Mesodermal cell (in vitro differentiated cells): Measurements from ENCODE around the gene TBL3.
A peak's percentile ranks its signal among the peaks of the same experiment; 100 is the strongest.
"Not testable (repeated sequence)": the region's sequence is repeated elsewhere in the genome, so short reads cannot be mapped to it uniquely, and the experiment has no call there.

Experiments used
- H3K27ac ChIP-seq: 2 replicates; pipeline ENCODE4 v1.7.0; 2013; ENCODE audit warnings: mild to moderate bottlenecking, low read depth, low read length, moderate library complexity; ENCODE audit not compliant: severe bottlenecking
- H3K36me3 ChIP-seq: 2 replicates; pipeline ENCODE4 v1.7.1; 2013; ENCODE audit warnings: mild to moderate bottlenecking, low read length, moderate library complexity; ENCODE audit not compliant: control insufficient read depth, insufficient read depth
- H3K4me1 ChIP-seq: one replicate; pipeline ENCODE4 v1.7.1; 2013; ENCODE audit warnings: mild to moderate bottlenecking, low read length; ENCODE audit not compliant: insufficient read depth, control insufficient read depth, poor library complexity, severe bottlenecking
- H3K4me3 ChIP-seq: 2 replicates; pipeline ENCODE4 v1.7.0; 2013; ENCODE audit warnings: low read length, control low read depth, mild to moderate bottlenecking; ENCODE audit not compliant: insufficient read depth, poor library complexity, severe bottlenecking; ENCODE audit errors: extremely low read depth
- H3K9me3 ChIP-seq: 2 replicates; pipeline ENCODE4 v1.7.1; 2013; ENCODE audit warnings: mild to moderate bottlenecking, low read length, moderate library complexity; ENCODE audit not compliant: control insufficient read depth
- WGBS, 2 experiments: methylation state at CpG; one replicate each; pipeline ENCODE4 v1.1.5; 2013; ENCODE audit warnings: missing lambda C conversion rate in 2 of 2; ENCODE audit not compliant: insufficient coverage in 2 of 2; 5-methylcytosine and 5-hydroxymethylcytosine counted together

TBL3 gene

DNA sequence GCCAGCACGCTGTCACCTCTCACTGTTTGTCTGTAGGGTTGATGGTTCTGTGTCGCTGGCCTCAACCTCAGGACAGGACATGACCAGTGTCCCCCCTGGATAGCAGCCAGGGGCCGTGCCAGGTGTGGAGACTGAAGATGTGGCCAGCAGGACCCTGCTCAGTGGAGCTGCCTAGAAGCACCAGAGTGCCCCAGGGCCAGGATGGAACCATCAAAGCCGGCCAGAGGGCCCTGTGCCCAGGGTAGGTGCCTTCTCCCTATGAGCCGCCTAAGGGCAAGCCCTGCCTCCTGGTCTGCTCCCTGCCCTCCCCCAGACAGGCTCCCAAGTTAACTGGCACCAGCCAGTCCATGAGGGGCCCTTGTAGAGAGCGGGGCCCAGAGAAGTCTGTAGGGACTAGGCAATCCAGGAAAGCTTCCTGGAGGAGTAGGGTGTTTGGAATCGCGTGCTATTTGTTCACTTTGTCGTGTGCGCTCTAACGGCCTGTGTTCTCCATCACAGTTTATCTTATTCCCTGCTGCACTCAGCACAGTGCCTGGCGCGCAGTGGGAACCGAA lies 13.1 kb upstream of the TBL3 start:
- peaks cover 25% of the 10 kb centered on the region for H3K36me3 ChIP-seq
- H3K4me3 ChIP-seq = peak overlapping the region; percentile 90
- no peak overlapping the region for H3K27ac ChIP-seq
- H3K9me3 ChIP-seq = no peaks in the 10 kb centered on the region
- 61 to 63% methylated on average over 9 to 14 of the region's 14 CpGs for WGBS, 2 experiments
- H3K4me1 ChIP-seq = peaks cover 24% of the 10 kb centered on the region

DNA sequence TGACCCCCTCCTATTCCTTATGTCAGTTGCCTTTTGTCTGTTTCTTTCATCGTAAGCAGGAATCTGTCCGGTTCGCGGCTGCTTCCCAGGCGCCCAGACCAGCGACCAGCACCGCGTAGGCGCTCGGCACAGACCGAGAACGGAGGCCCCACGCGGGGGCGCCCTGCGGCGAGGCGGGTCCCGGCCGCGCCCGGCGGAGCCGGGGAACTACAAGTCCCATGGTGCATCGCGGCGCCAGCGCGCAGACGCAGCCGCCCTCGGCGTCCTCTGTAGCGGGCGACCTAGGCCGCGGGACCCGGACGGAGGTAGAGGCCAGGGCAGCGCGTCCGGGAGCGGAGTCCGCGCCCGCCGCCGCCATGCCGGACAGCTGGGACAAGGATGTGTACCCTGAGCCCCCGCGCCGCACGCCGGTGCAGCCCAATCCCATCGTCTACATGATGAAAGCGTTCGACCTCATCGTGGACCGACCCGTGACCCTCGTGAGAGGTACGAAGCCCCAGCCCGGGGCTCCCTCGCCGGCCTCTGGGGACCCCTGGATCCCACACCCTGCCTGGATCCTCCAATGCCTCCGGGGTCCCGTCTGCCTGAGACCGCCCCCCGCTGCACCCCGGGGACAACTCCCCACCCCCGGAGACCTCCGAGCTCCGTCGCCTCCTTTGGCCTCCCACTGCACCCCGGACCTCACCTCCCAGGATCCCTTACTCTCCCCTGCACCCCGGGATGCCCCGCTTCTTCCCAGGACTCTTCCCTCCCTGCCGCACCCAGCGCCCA lies 12.4 kb upstream of the TBL3 start, which contains the start of gene NDUFB10:
NDUFB10 (plus strand) TSS at position 270 of the 771 bp plus-strand sequence; CDS start at position 357, 87 bp downstream.
- H3K36me3 ChIP-seq = peaks cover 28% of the 10 kb centered on the region
- no peaks in the 10 kb centered on the region for H3K9me3 ChIP-seq
- peak within 1 kb of the TSS; percentile 90 for H3K4me3 ChIP-seq
- peaks cover 24% of the 10 kb centered on the region for H3K4me1 ChIP-seq
- H3K27ac ChIP-seq = peak within 1 kb of the TSS; percentile 18
- 0% methylated on average over 67 to 70 of the region's 79 CpGs for WGBS, 2 experiments

DNA sequence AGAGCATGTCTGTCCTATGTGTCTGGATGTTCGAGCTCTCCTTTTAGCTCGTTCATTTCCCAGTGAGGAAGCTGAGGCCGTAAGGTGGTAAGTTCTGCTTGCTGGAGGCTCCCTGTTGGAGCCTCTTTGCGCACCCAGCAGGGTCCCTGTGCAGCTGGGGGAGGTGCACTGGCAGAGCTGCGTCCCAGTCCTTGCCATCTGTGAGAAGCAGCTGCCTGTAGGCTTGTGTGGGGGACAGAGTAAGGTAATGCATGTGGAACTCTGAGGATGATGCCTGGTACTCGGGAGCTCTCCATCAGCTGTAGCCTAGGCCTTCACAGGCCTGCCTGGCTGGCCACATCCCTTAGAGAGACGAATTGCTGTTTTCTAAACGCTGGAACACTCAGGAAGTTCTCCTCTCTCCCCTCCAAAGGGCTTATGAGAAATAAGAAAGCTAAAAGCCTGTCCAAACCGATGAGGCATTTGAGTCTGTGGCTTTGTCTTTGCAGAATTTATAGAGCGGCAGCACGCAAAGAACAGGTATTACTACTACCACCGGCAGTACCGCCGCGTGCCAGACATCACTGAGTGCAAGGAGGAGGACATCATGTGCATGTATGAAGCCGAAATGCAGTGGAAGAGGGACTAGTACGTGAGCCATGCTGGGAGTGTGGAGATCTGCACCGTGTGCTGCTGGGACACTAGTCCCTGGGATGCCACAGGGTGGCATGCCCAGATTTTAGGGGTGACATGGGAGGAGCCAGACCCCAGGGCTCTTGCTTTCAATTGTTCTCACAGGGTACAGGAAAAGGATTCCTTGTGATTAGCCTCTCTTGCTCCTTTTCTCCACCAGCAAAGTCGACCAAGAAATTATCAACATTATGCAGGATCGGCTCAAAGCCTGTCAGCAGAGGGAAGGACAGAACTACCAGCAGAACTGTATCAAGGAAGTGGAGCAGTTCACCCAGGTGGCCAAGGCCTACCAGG lies 10.9 kb upstream of the TBL3 start:
- peak overlapping the region; percentile 18 for H3K27ac ChIP-seq

DNA sequence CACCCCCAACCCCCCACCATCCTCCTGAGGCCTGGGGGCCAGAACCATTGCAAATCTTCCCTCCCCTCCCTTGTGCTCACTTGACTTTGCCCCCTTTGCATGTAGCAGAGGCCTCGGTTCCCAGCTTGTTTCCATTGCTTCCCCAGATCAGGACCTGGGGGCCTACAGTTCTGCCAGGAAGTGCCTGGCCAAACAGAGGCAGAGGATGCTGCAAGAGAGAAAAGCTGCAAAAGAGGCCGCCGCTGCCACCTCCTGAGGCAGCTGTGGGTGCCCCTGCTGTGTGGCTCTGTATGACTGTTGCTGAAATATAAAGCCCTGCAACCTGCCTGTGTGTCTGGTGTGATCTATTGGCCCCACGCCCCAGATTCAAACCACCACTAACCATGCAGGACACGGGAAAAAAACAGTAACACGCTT lies 10.2 kb upstream of the TBL3 start:
- H3K36me3 ChIP-seq = peaks cover 28% of the 10 kb centered on the region
- peaks cover 29% of the 10 kb centered on the region for H3K4me1 ChIP-seq
- WGBS, 2 experiments = 61 to 65% methylated on average over 6 of the region's 6 CpGs
- no peak overlapping the region for H3K27ac ChIP-seq
- no peaks in the 10 kb centered on the region for H3K9me3 ChIP-seq
- no peak overlapping the region for H3K4me3 ChIP-seq

More for the DNA sequence above, 10.9 kb upstream of the TBL3 start:
- Histone ChIP-seq H3K4me3 (peak overlapping the region; percentile 90), H3K4me1 (peaks cover 28% of the 10 kb centered on the region), H3K36me3 (peaks cover 28% of the 10 kb centered on the region), H3K9me3 (no peaks in the 10 kb centered on the region)
- WGBS, 2 experiments = 52 to 62% methylated on average over 14 to 18 of the region's 20 CpGs

DNA sequence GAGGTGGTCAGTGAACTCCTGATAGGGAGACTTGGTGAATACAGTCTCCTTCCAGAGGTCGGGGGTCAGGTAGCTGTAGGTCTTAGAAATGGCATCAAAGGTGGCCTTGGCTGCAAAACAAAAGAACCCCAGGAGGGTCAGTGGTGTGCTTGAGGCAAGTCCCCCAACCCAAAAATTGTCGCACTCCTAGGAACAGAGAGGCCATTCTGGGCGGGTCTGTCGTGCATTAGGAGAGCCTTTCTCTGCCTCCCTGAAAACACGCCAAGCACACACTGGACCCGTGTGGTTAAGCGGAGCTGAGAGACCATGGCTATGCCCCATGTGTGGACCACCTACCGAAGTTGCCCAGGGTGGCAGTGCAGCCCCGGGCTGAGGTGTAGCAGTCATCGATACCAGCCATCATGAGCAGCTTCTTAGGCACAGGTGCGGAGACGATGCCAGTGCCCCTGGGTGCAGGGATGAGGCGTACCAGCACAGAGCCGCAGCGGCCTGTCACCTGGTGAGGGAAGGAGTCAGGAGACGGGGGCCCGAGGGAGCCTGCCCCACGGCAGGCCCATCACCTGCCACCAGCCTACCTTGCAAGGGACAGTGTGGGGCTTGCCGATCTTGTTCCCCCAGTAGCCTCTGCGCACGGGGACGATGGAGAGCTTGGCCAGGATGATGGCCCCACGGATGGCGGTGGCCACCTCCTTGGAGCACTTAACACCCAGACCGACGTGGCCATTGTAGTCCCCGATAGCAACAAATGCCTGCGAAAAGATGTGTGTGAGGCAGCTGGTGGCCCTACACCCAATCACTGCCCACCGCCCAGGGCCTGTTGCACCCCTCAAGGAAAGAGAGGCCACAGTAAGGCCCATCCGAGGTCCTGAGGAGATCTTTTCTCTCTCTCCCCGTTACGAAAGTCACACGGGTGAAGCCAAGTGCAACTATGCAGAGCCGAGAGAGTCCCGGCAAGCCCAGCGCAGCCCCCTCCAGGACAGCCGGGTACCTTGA lies 9.4 kb upstream of the TBL3 start:
- H3K4me3 ChIP-seq = peak overlapping the region; percentile 96
- H3K27ac ChIP-seq = peak overlapping the region; percentile 36
- peaks cover 28% of the 10 kb centered on the region for H3K36me3 ChIP-seq
- 88 to 93% methylated on average over 18 to 24 of the region's 37 CpGs for WGBS, 2 experiments
- not testable (repeated sequence) for H3K9me3 ChIP-seq
- H3K4me1 ChIP-seq = peaks cover 29% of the 10 kb centered on the region

DNA sequence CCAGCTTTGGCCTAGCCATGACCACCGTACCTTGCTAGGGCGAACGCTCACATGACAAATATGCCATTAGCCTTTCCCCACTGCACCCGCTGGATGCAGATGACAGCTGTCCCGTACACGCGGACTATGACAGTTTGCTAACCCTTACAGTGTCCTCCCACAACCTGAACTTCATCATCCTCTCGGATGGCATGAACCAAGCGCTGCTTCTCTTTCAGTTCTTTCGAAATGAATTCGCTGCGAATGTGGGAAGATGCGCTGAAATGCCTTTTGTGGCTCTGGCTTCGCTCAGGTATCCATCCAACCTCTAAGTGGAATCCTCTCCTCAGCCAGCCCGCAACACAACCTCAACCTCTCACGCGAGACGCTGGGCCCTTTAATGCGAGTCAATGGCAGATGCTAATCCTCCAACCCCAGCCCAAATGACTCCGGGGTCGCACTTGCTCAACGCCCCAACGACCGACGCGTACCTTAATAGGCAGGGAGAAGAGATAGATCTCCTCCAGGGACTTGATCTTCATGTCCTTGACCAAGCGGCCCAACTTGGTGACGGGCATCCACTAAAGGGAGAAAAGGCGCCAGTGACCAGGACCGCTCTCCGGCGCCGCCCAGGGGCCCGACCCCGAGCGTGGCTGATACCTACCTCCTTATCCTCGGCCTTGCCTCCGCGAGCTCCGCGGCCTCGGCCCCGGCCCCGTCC lies 7.9 kb upstream of the TBL3 start:
- Histone ChIP-seq H3K4me3 (peak overlapping the region; percentile 96), H3K27ac (peak overlapping the region; percentile 91), H3K9me3 (no peaks in the 10 kb centered on the region), H3K36me3 (peaks cover 28% of the 10 kb centered on the region), H3K4me1 (peaks cover 29% of the 10 kb centered on the region)
- WGBS, 2 experiments = 2 to 3% methylated on average over 25 to 31 of the region's 44 CpGs

DNA sequence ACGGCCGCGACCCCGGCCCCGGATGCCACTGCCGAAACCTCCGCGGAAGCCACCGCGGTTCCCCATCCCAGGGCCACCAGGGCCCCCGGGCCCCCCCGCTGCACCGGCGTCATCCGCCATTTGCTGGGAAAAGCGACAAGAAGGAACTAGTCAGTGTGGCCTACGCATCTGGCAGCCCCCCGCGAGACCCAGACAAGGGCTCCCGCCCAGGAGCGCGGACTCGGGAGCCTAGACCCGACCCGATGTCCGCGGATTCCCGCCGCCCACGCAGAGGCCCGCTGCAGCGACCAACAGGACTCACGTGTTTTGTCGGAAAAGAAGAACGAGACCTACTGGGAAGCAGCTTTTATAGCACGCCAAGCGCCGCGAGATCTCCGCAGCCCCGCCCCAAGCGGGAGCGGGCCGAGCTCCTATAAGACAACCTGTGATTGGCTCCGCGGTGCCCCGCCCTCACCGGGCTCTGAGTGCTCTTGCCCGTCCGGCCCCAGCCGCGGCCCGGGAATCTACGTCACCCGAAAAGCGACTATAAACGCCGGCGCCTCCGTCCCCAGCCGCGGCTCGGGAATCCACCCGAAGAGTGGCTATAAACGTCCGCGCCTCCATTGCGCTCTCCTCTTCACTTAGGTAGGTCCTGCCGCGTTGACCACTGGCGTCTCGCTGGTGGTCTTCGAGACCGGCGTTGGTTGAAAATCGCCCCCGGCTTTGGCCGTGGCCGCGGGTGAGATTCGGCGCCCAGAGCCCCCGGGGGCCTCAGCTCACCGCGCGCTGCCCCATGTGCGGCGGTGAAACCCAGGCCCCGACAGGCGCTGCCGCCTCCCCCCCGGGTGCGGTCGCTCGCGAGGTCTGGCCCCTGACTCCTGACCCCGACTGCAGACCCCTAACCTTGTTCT lies 7.1 kb upstream of the TBL3 start, which contains the start of gene RPS2:
RPS2 (minus strand) TSS at position 321 of the 890 bp plus-strand sequence; CDS start at position 120, 201 bp downstream.
- 0 to 1% methylated on average over 78 to 87 of the region's 97 CpGs for WGBS, 2 experiments

DNA sequence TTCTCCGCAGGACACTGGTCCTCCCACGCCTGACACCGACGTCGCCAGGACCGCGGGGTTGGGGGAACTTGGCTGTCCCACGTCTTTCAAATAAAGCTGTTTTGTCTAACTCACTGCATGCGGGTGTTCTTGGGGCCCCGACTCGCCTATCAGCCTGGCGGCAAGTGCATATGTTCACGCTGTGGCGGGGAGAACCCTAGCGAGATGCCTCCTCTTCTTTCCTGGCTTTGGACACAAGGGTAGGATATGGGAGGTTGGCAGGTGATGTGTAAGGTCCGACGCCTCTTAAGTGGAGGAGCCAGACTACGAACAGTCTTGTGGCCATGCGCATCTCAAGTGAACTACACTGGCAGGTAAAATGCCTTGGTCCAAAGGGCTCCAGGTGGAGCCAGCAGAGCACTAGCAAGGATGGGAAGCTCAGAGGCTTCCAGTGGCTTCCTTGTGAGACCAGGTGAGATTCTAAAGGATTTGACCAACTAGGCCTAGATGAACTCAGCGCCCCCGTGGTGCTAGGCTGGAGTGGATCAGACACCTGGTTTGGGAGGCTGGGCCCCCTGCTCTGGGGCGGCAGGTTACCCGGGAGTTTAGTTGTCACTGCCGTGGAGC lies 6.4 kb upstream of the TBL3 start:
- Histone ChIP-seq H3K27ac (peak overlapping the region; percentile 91), H3K36me3 (peaks cover 28% of the 10 kb centered on the region), H3K4me1 (peaks cover 25% of the 10 kb centered on the region), H3K9me3 (no peaks in the 10 kb centered on the region), H3K4me3 (peak overlapping the region; percentile 96)
- 26 to 27% methylated on average over 23 to 24 of the region's 24 CpGs for WGBS, 2 experiments

More for the DNA sequence above, 7.1 kb upstream of the TBL3 start, which contains the start of gene RPS2:
- Histone ChIP-seq H3K27ac (peak within 1 kb of the TSS; percentile 91), H3K4me3 (peak within 1 kb of the TSS; percentile 96), H3K9me3 (no peaks in the 10 kb centered on the region), H3K4me1 (peaks cover 29% of the 10 kb centered on the region), H3K36me3 (peaks cover 28% of the 10 kb centered on the region)
